Ovary (tissue), 9 donors: Measurements from ENCODE around the gene PTPRG. TPM values are rescaled to one million over a fixed set of nuclear protein-coding genes. Genes with fewer than 3 reads are reported as not detected.

Source experiments
- DNase-seq, 5 donors: peaks; one replicate each; pipeline ENCODE4 v3.0.0-alpha.2; 2019 to 2020
- H3K27ac ChIP-seq, 2 donors: fragments of 200-600 bp; one replicate each; pipeline versions ENCODE4 v1.5.1 to v1.8.0; 2019 to 2022
- H3K27me3 ChIP-seq: fragments of 200-600 bp; one replicate; pipeline ENCODE4 v1.8.0; 2022
- H3K36me3 ChIP-seq: fragments of 200-600 bp; sonication (generic); one replicate; pipeline ENCODE4 v1.5.1; 2019
- H3K4me1 ChIP-seq: one replicate; pipeline ENCODE4 v1.8.1; 2013; ENCODE audit warnings: mild to moderate bottlenecking, moderate library complexity; ENCODE audit not compliant: insufficient read depth
- H3K4me3 ChIP-seq: fragments of 200-600 bp; sonication (generic); one replicate; pipeline ENCODE4 v1.5.1; 2017
- H3K9me3 ChIP-seq, 2 donors: fragments of 200-600 bp in 1 of 2; sonication (generic) in 1 of 2; one replicate each; pipeline versions ENCODE4 v1.5.1 to v1.8.1; 2013 to 2019; ENCODE audit warnings: mild to moderate bottlenecking in 1 of 2, moderate library complexity in 1 of 2
- EP300 ChIP-seq: sonication (generic); formaldehyde crosslinking; IDR thresholded peaks from one replicate; pipeline ENCODE4 v1.6.1; 2017; ENCODE audit warnings: antibody characterized with exemption
- POLR2A ChIP-seq: fragments of 450-650 bp; IDR thresholded peaks from one replicate; pipeline ENCODE4 v1.6.1; 2017; ENCODE audit warnings: antibody characterized with exemption, mild to moderate bottlenecking, moderate library complexity
- WGBS, 3 donors: extraction: QIAGEN DNeasy Blood & Tissue Kit in 1 of 3; methylation state at CpG; one replicate each; pipeline versions ENCODE4 v1.1.5 to v1.1.7; 2013 to 2017; 5-methylcytosine and 5-hydroxymethylcytosine counted together
- intact Hi-C, 4 donors: fragments of 100-400 bp; cut with DNase I; formaldehyde crosslinking; loops; one replicate each; pipeline versions ENCODE4 v1.11.0 to v1.15.1; 2022 to 2023
- polyA plus RNA-seq, 2 donors: library from polyadenylated mRNA; stranded (reverse); fragments of 200-250 nt in 1 of 2; fragments of 350-450 nt in 1 of 2; fragmentation: Illumina TruSeq in 1 of 2; extraction: RNeasy Lipid Tissue Mini Kit (QIAGEN cat#74804) in 1 of 2; gene quantifications; one replicate each; pipeline ENCODE4 v1.2.3, GENCODE V29; 2013 to 2014
- total RNA-seq, 7 donors: library from RNA; depleted of rRNA in 2 of 7; stranded (reverse); fragments of >200 nt in 2 of 7; fragmentation: NEBNext Ultra II Directional in 3 of 7; extraction: Animal tissue kit (Norgen Biotek cat#: 25700) in 3 of 7; gene quantifications; one replicate each; pipeline versions ENCODE4 v1.1.0 to v1.2.4, GENCODE V29; 2016 to 2023
- TF ChIP-seq, protein P1 (sequence below), 3 donors: fragments of 450-650 bp in 2 of 3; fragments of 200-600 bp in 1 of 3; IDR thresholded peaks; one replicate each; pipeline versions ENCODE4 v1.5.1 to v1.8.0; 2016 to 2022; ENCODE audit warnings: antibody characterized with exemption in 3 of 3, mild to moderate bottlenecking in 1 of 3
- donor health status: DM: no; HTN: no; CAD: no; lungs with moderate emphysema.
- donor health status: DM: no; HTN: no; CAD: no.
- donor health status: Bipolar disorder and iron deficiency.
- donor health status: DM: yes; HTN: yes; CAD: no.
- donor health status: DM: no; HTN: no; CAD: no.
- donor health status: DM: yes; HTN: yes; CAD: no.

PTPRG gene
- total and polyA plus RNA-seq, 9 donors, result 18.2 to 87.9 (median 47.7) TPM

DNA sequence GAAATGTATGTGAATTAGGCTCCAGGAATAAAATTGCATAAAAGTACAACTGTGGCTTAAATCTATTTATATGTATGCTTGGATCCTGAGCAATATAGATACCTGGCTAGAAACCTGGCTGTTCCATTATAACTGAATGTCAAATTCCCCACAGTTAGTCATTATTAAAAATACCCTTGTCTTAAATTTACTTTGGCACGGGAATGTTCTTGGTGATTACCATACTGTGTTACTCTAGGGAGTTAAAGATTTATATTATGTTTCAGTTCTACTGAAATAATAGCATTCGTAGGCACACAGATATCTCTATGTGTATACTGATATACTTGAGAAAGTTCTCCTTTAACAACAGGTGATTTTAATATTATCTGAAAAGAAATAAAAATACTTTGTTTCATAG lies 394.1 kb downstream of the PTPRG start:
- no peak overlapping the region for H3K27ac ChIP-seq
- no peaks in the 10 kb centered on the region for H3K9me3 ChIP-seq
- 24 to 34% (median 24%) methylated on average over 2 of the region's 2 CpGs for WGBS, 3 donors
- no peak overlapping the region for H3K4me3 ChIP-seq
- TF ChIP-seq EP300 (no peak), POLR2A (no peak)
- intact Hi-C loops, result no loop called here
- no peak for DNase-seq
- no peaks in the 10 kb centered on the region for H3K36me3 ChIP-seq
- no peaks in the 10 kb centered on the region for H3K27me3 ChIP-seq
- H3K4me1 ChIP-seq, result no peaks in the 10 kb centered on the region

DNA sequence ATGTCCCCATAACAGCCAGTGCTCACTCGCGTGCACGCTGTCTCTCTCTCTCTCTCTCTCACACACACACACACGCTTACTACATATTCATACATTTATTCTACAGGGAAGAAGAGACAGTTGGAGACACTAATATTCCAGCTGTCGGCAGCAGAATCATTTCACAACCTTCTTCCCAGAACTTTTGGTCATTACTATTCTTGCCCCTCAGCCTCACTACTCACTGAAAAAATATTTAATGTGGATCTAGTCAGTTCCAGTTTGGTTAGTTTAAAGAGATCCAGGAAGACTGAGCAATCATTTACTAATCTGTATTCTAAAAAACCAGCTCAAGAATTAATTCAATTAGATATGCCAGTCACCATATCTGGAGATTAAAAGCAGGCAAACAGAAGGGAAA lies 394.9 kb downstream of the PTPRG start:
- Histone ChIP-seq H3K36me3 (no peaks in the 10 kb centered on the region), H3K9me3 (no peaks in the 10 kb centered on the region), H3K4me1 (no peaks in the 10 kb centered on the region), H3K27ac (no peak overlapping the region), H3K27me3 (no peaks in the 10 kb centered on the region), H3K4me3 (no peak overlapping the region)
- TF ChIP-seq EP300 (no peak), POLR2A (no peak)
- TF ChIP-seq, protein P1, sequence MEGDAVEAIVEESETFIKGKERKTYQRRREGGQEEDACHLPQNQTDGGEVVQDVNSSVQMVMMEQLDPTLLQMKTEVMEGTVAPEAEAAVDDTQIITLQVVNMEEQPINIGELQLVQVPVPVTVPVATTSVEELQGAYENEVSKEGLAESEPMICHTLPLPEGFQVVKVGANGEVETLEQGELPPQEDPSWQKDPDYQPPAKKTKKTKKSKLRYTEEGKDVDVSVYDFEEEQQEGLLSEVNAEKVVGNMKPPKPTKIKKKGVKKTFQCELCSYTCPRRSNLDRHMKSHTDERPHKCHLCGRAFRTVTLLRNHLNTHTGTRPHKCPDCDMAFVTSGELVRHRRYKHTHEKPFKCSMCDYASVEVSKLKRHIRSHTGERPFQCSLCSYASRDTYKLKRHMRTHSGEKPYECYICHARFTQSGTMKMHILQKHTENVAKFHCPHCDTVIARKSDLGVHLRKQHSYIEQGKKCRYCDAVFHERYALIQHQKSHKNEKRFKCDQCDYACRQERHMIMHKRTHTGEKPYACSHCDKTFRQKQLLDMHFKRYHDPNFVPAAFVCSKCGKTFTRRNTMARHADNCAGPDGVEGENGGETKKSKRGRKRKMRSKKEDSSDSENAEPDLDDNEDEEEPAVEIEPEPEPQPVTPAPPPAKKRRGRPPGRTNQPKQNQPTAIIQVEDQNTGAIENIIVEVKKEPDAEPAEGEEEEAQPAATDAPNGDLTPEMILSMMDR (IDR thresholded peaks at IDR 0.05), result no peak
- intact Hi-C loops, result no loop called here
- WGBS, 3 donors, result 76 to 86% (median 79%) methylated on average over 5 of the region's 5 CpGs
- DNase-seq, result no peak

DNA sequence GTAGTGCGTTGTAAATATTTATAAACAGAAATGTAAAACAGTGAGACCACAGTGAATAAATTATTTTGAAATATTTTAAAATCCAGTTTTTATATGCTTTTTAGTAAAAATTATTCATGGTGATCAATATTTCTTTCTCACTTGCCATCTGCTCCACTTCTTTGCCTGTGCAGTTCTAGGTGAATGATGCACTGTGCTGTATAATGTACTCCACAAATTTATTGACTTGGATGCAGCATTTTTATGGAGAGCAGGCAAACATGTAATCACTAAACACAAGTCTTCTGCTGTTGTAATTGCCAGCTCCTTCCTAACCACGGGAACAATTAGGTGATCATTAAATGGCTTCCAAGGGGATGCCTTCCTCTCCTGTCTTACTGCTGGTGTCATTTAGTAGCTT lies 395.9 kb downstream of the PTPRG start:
- TF ChIP-seq EP300, result no peak
- TF ChIP-seq POLR2A, result no peak
- TF ChIP-seq, protein P1 (IDR thresholded peaks at IDR 0.05), result no peak

DNA sequence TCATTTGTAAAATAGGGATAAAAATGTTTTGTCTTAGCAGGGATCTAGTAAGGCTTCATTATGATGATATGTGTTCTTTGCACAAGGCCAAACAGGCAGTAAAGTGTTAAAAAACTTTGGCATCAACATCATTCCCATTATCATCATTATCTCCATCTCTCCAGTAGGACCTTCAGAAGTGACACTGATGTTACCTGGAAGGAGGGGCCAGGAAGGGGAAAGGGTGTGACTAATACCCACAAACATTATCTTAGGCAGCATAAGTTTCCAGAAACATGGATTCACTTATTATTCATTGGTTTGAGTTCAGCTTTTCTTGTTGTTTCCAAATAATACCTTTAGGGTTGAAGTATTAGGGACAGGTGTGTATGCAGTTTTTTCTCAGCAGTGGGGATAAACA lies 399.6 kb downstream of the PTPRG start:
- no peaks in the 10 kb centered on the region for H3K9me3 ChIP-seq
- H3K27ac ChIP-seq, result no peak overlapping the region
- H3K27me3 ChIP-seq, result no peaks in the 10 kb centered on the region
- no peak for DNase-seq
- H3K4me1 ChIP-seq, result peaks cover 2% of the 10 kb centered on the region
- intact Hi-C loops, result no loop called here
- no peak overlapping the region for H3K4me3 ChIP-seq
- H3K36me3 ChIP-seq, result no peaks in the 10 kb centered on the region
- TF ChIP-seq EP300 (no peak), POLR2A (no peak)
- TF ChIP-seq, protein P1 (IDR thresholded peaks at IDR 0.05), result no peak

More for the DNA sequence above, 395.9 kb downstream of the PTPRG start:
- no peak overlapping the region for H3K4me3 ChIP-seq
- no peaks in the 10 kb centered on the region for H3K9me3 ChIP-seq
- no peaks in the 10 kb centered on the region for H3K36me3 ChIP-seq
- H3K27ac ChIP-seq, result no peak overlapping the region
- DNase-seq, result no peak
- WGBS, 3 donors, result 86 to 93% (median 89%) methylated on average over 2 of the region's 2 CpGs
- H3K4me1 ChIP-seq, result peaks cover 2% of the 10 kb centered on the region
- intact Hi-C loops, result no loop called here
- H3K27me3 ChIP-seq, result no peaks in the 10 kb centered on the region

DNA sequence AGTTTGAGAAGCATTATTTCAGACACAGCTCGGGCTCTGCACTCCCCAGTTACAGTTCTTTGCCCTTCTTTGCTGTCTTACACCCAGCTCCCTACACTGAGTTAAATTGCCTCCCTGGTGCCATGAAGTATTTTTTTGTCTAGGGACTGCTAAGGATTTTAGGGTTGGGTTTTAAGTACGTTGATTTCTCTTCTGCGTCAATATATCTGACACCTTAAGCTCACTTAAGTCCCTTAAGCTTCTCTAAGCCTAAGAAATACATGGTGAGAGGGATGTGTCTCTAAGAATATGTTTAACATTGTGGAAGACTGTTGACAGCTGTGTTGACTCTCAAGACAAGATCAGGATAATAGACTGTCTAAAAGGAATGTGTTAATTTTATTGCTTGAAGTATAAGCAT lies 400.5 kb downstream of the PTPRG start:
- no peak overlapping the region for H3K27ac ChIP-seq
- intact Hi-C loops, result no loop called here
- H3K36me3 ChIP-seq, result no peaks in the 10 kb centered on the region
- 94 to 99% (median 94%) methylated on average over 3 of the region's 3 CpGs for WGBS, 3 donors
- H3K27me3 ChIP-seq, result no peaks in the 10 kb centered on the region
- peaks cover 2% of the 10 kb centered on the region for H3K4me1 ChIP-seq
- no peak overlapping the region for H3K4me3 ChIP-seq
- DNase-seq, result no peak
- H3K9me3 ChIP-seq, result no peaks in the 10 kb centered on the region
- no peak for TF ChIP-seq EP300
- TF ChIP-seq POLR2A, result no peak
- TF ChIP-seq, protein P1 (IDR thresholded peaks at IDR 0.05), result no peak
